Measurements from ENCODE around the gene SUPT4H1.
"Not testable (repeated sequence)": the region's sequence is repeated elsewhere in the genome, so short reads cannot be mapped to it uniquely, and the experiment has no call there.

SUPT4H1 gene

GRCh38 chr17:58344047-58344790, 7.8 kb downstream of the SUPT4H1 start:
- no peak overlapping the region for H4K5ac ChIP-seq (ENCODE audit: low read length)
- no peak overlapping the region for H2AK5ac ChIP-seq (ENCODE audit: low read length)
- no peak overlapping the region for H3K18ac ChIP-seq (ENCODE audit: low read length)
- H3K56ac ChIP-seq (ENCODE audit: low read length): no peak overlapping the region
- no peaks in the 10 kb centered on the region for H3K27me3 ChIP-seq (ENCODE audit: insufficient read depth, low read length, poor library complexity)
- peaks cover 4% of the 10 kb centered on the region for H3K4me1 ChIP-seq (ENCODE audit: control insufficient read depth, low read depth, low read length)
- H3K23ac ChIP-seq (ENCODE audit: low read length): no peak overlapping the region
- no peaks in the 10 kb centered on the region for H3K79me1 ChIP-seq (ENCODE audit: low read length)
- H2BK15ac ChIP-seq (replicated peaks; ENCODE audit: low read depth): no peak overlapping the region
- H3K36me3 ChIP-seq (ENCODE audit: control insufficient read depth, insufficient read depth, low read length): peaks cover 16% of the 10 kb centered on the region
- H3K9ac ChIP-seq (ENCODE audit: low read length): no peak overlapping the region
- H4K8ac ChIP-seq (ENCODE audit: low read depth, low read length): no peak overlapping the region
- WGBS (ENCODE audit: extremely low coverage, insufficient coverage, low lambda C conversion rate): no CpG with 5 or more reads among the region's 9 CpGs
- no peak overlapping the region for H2BK120ac ChIP-seq (ENCODE audit: low read depth, low read length)
- H3K27ac ChIP-seq (ENCODE audit: low read depth, low read length): no peak overlapping the region
- H3K79me2 ChIP-seq (ENCODE audit: control insufficient read depth, insufficient read depth, low read length): no peaks in the 10 kb centered on the region
- H3K4me2 ChIP-seq (ENCODE audit: low read length): no peak overlapping the region
- no peak overlapping the region for H3K4me3 ChIP-seq (ENCODE audit: low read length)
- H3K4ac ChIP-seq (ENCODE audit: low read depth, low read length): no peak overlapping the region
- no peak for DNase-seq
- no peak overlapping the region for H2BK5ac ChIP-seq (ENCODE audit: low read length)

- Histone ChIP-seq H2BK5ac (ENCODE audit: low read length) (no peak overlapping the region), H3K36me3 (ENCODE audit: control insufficient read depth, insufficient read depth, low read length) (peaks cover 13% of the 10 kb centered on the region), H3K23ac (ENCODE audit: low read length) (no peak overlapping the region), H4K5ac (ENCODE audit: low read length) (no peak overlapping the region), H3K79me1 (ENCODE audit: low read length) (no peaks in the 10 kb centered on the region), H3K4me1 (ENCODE audit: control insufficient read depth, low read depth, low read length) (peaks cover 13% of the 10 kb centered on the region), H2AK5ac (ENCODE audit: low read length) (no peak overlapping the region), H3K27me3 (ENCODE audit: insufficient read depth, low read length, poor library complexity) (no peaks in the 10 kb centered on the region), H3K79me2 (ENCODE audit: control insufficient read depth, insufficient read depth, low read length) (no peaks in the 10 kb centered on the region), H3K18ac (ENCODE audit: low read length) (no peak overlapping the region), H3K27ac (ENCODE audit: low read depth, low read length) (no peak overlapping the region), H2BK120ac (ENCODE audit: low read depth, low read length) (no peak overlapping the region), H3K4me3 (ENCODE audit: low read length) (no peak overlapping the region), H3K9ac (ENCODE audit: low read length) (no peak overlapping the region), H4K8ac (ENCODE audit: low read depth, low read length) (no peak overlapping the region), H2BK15ac (replicated peaks; ENCODE audit: low read depth) (no peak overlapping the region), H3K4ac (ENCODE audit: low read depth, low read length) (no peak overlapping the region), H3K56ac (ENCODE audit: low read length) (no peak overlapping the region), H3K4me2 (ENCODE audit: low read length) (no peak overlapping the region)
- no CpG with 5 or more reads among the region's 4 CpGs for WGBS (ENCODE audit: extremely low coverage, insufficient coverage, low lambda C conversion rate)
- DNase-seq: no peak
Measured at GRCh38 chr17:58343131-58343530, 8.9 kb downstream of the SUPT4H1 start.

DNA sequence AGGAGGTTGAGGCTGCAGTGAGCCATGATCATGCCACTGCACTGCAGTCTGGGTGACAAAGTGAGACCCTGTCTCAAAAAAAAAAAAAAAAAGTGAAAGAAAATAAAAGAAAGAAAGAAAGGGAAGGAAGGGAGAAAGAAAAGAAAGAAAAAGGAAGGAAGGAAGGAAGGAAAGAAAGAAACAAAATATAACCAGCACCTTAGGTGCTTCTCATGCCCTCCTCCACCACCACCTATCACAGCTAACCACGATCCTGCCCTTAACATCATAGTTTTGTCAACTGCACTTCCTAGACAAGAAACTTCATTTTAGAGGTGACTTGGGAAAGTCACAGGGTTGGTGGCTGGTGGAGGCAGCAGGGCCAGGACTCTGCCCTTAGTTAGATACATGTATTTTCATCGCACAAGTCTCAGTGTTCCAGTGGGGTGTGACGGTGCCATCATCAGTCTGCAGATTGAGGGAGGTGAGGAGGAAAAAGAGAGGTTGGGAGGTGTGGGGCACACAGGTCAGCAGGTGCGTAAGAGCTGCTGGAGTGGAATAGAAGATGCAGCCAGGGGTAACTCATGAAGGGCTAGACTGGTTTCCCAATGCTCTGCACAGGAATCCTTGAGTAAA, 10.0 kb downstream of the SUPT4H1 start:
- peaks cover 10% of the 10 kb centered on the region for H3K36me3 ChIP-seq (ENCODE audit: control insufficient read depth, insufficient read depth, low read length)
- H4K8ac ChIP-seq (ENCODE audit: low read depth, low read length): no peak overlapping the region
- no peak overlapping the region for H2BK120ac ChIP-seq (ENCODE audit: low read depth, low read length)
- no peaks in the 10 kb centered on the region for H3K79me2 ChIP-seq (ENCODE audit: control insufficient read depth, insufficient read depth, low read length)
- no peak overlapping the region for H3K23ac ChIP-seq (ENCODE audit: low read length)
- no CpG with 5 or more reads among the region's 4 CpGs for WGBS (ENCODE audit: extremely low coverage, insufficient coverage, low lambda C conversion rate)
- no peak overlapping the region for H3K18ac ChIP-seq (ENCODE audit: low read length)
- no peak overlapping the region for H2BK15ac ChIP-seq (replicated peaks; ENCODE audit: low read depth)
- H3K4me3 ChIP-seq (ENCODE audit: low read length): no peak overlapping the region
- no peak overlapping the region for H3K9ac ChIP-seq (ENCODE audit: low read length)
- H3K56ac ChIP-seq (ENCODE audit: low read length): no peak overlapping the region
- no peak overlapping the region for H2AK5ac ChIP-seq (ENCODE audit: low read length)
- H2BK5ac ChIP-seq (ENCODE audit: low read length): no peak overlapping the region
- peaks cover 22% of the 10 kb centered on the region for H3K4me1 ChIP-seq (ENCODE audit: control insufficient read depth, low read depth, low read length)
- no peak overlapping the region for H3K4ac ChIP-seq (ENCODE audit: low read depth, low read length)
- no peak overlapping the region for H3K4me2 ChIP-seq (ENCODE audit: low read length)
- no peak overlapping the region for H4K5ac ChIP-seq (ENCODE audit: low read length)
- H3K27ac ChIP-seq (ENCODE audit: low read depth, low read length): no peak overlapping the region
- no peaks in the 10 kb centered on the region for H3K79me1 ChIP-seq (ENCODE audit: low read length)
- DNase-seq: no peak
- no peaks in the 10 kb centered on the region for H3K27me3 ChIP-seq (ENCODE audit: insufficient read depth, low read length, poor library complexity)

GRCh38 chr17:58341136-58341860, 10.7 kb downstream of the SUPT4H1 start:
- not testable (repeated sequence) for H3K27me3 ChIP-seq (ENCODE audit: insufficient read depth, low read length, poor library complexity); H3K56ac ChIP-seq (ENCODE audit: low read length); H4K5ac ChIP-seq (ENCODE audit: low read length); H3K4me3 ChIP-seq (ENCODE audit: low read length); H3K23ac ChIP-seq (ENCODE audit: low read length); H2BK120ac ChIP-seq (ENCODE audit: low read depth, low read length); H3K27ac ChIP-seq (ENCODE audit: low read depth, low read length); DNase-seq; H3K18ac ChIP-seq (ENCODE audit: low read length); H2BK15ac ChIP-seq (replicated peaks; ENCODE audit: low read depth); H3K4me2 ChIP-seq (ENCODE audit: low read length); H3K79me1 ChIP-seq (ENCODE audit: low read length); H3K79me2 ChIP-seq (ENCODE audit: control insufficient read depth, insufficient read depth, low read length); H2AK5ac ChIP-seq (ENCODE audit: low read length); H2BK5ac ChIP-seq (ENCODE audit: low read length); H3K9ac ChIP-seq (ENCODE audit: low read length); H4K8ac ChIP-seq (ENCODE audit: low read depth, low read length); H3K4ac ChIP-seq (ENCODE audit: low read depth, low read length)
- peaks cover 24% of the 10 kb centered on the region for H3K4me1 ChIP-seq (ENCODE audit: control insufficient read depth, low read depth, low read length)
- no CpG with 5 or more reads among the region's 11 CpGs for WGBS (ENCODE audit: extremely low coverage, insufficient coverage, low lambda C conversion rate)
- H3K36me3 ChIP-seq (ENCODE audit: control insufficient read depth, insufficient read depth, low read length): peaks cover 10% of the 10 kb centered on the region

GRCh38 chr17:58340405-58340876, 11.6 kb downstream of the SUPT4H1 start:
- no peak for DNase-seq
- H3K36me3 ChIP-seq (ENCODE audit: control insufficient read depth, insufficient read depth, low read length): peaks cover 4% of the 10 kb centered on the region
- no peak overlapping the region for H3K27ac ChIP-seq (ENCODE audit: low read depth, low read length)
- no peak overlapping the region for H2BK15ac ChIP-seq (replicated peaks; ENCODE audit: low read depth)
- H3K23ac ChIP-seq (ENCODE audit: low read length): no peak overlapping the region
- H3K9ac ChIP-seq (ENCODE audit: low read length): no peak overlapping the region
- H4K5ac ChIP-seq (ENCODE audit: low read length): no peak overlapping the region
- no peaks in the 10 kb centered on the region for H3K79me1 ChIP-seq (ENCODE audit: low read length)
- H3K79me2 ChIP-seq (ENCODE audit: control insufficient read depth, insufficient read depth, low read length): no peaks in the 10 kb centered on the region
- no peaks in the 10 kb centered on the region for H3K27me3 ChIP-seq (ENCODE audit: insufficient read depth, low read length, poor library complexity)
- H3K4ac ChIP-seq (ENCODE audit: low read depth, low read length): no peak overlapping the region
- H3K4me2 ChIP-seq (ENCODE audit: low read length): no peak overlapping the region
- H3K4me1 ChIP-seq (ENCODE audit: control insufficient read depth, low read depth, low read length): peaks cover 24% of the 10 kb centered on the region
- no peak overlapping the region for H2AK5ac ChIP-seq (ENCODE audit: low read length)
- whole genome bisulfite sequencing (ENCODE audit: extremely low coverage, insufficient coverage, low lambda C conversion rate): 100% methylated on average over 1 of the region's 5 CpGs
- H3K56ac ChIP-seq (ENCODE audit: low read length): no peak overlapping the region
- H4K8ac ChIP-seq (ENCODE audit: low read depth, low read length): no peak overlapping the region
- no peak overlapping the region for H3K4me3 ChIP-seq (ENCODE audit: low read length)
- no peak overlapping the region for H2BK120ac ChIP-seq (ENCODE audit: low read depth, low read length)
- no peak overlapping the region for H2BK5ac ChIP-seq (ENCODE audit: low read length)
- no peak overlapping the region for H3K18ac ChIP-seq (ENCODE audit: low read length)
